Measurements from ENCODE around the gene LTBP1. TPM values are rescaled to one million over a fixed set of nuclear protein-coding genes. Genes with fewer than 3 reads are reported as not detected.

Gene LTBP1
- total RNA-seq, 3 donors from 2014 or later: 13.3 to 18.7 (median 17.4) TPM

GRCh38 chr2:33118651-33119050 is 171.9 kb downstream of the LTBP1 start:
- H3K27ac ChIP-seq: no peak overlapping the region
- DNase-seq (ENCODE audit: low spot score in 2 of 2): no peak
- H3K9me3 ChIP-seq: no peaks in the 10 kb centered on the region
- intact Hi-C loops (cut with DNase I; ENCODE audit: low total_unique reads): no loop called here
- no peaks in the 10 kb centered on the region for H3K27me3 ChIP-seq
- H3K4me3 ChIP-seq: no peak overlapping the region
- H3K36me3 ChIP-seq: no peaks in the 10 kb centered on the region
- H3K4me1 ChIP-seq: no peaks in the 10 kb centered on the region
- TF ChIP-seq CTCF (IDR thresholded peaks at IDR 0.05): no peak
- no peak for TF ChIP-seq POLR2AphosphoS5 (IDR thresholded peaks at IDR 0.05)
- TF ChIP-seq POLR2A (IDR thresholded peaks at IDR 0.05): no peak

GRCh38 chr2:33121416-33121815 is 174.7 kb downstream of the LTBP1 start:
- H3K27ac ChIP-seq: no peak overlapping the region
- no peaks in the 10 kb centered on the region for H3K36me3 ChIP-seq
- TF ChIP-seq CTCF (IDR thresholded peaks at IDR 0.05) (no peak), POLR2AphosphoS5 (IDR thresholded peaks at IDR 0.05) (no peak), POLR2A (IDR thresholded peaks at IDR 0.05) (no peak)
- H3K4me3 ChIP-seq: no peak overlapping the region
- intact Hi-C loops (cut with DNase I; ENCODE audit: low total_unique reads): no loop called here
- no peaks in the 10 kb centered on the region for H3K27me3 ChIP-seq
- DNase-seq (ENCODE audit: low spot score in 2 of 2): no peak
- no peaks in the 10 kb centered on the region for H3K4me1 ChIP-seq
- no peaks in the 10 kb centered on the region for H3K9me3 ChIP-seq

- H3K27me3 ChIP-seq: no peaks in the 10 kb centered on the region
- TF ChIP-seq POLR2AphosphoS5 (IDR thresholded peaks at IDR 0.05): no peak
- no peak overlapping the region for H3K27ac ChIP-seq
- H3K4me3 ChIP-seq: no peak overlapping the region
- intact Hi-C loops (cut with DNase I; ENCODE audit: low total_unique reads): no loop called here
- no peak for DNase-seq (ENCODE audit: low spot score in 2 of 2)
- H3K4me1 ChIP-seq: no peaks in the 10 kb centered on the region
- no peaks in the 10 kb centered on the region for H3K36me3 ChIP-seq
- H3K9me3 ChIP-seq: no peaks in the 10 kb centered on the region
Measured at GRCh38 chr2:33121925-33122324, 175.2 kb downstream of the LTBP1 start.

- Histone ChIP-seq H3K27me3 (no peaks in the 10 kb centered on the region), H3K27ac (no peak overlapping the region)
Measured at GRCh38 chr2:33122726-33123125, 176.0 kb downstream of the LTBP1 start.

GRCh38 chr2:33123216-33123615 is 176.5 kb downstream of the LTBP1 start:
- Histone ChIP-seq H3K4me1 (no peaks in the 10 kb centered on the region), H3K36me3 (no peaks in the 10 kb centered on the region), H3K27me3 (no peaks in the 10 kb centered on the region), H3K9me3 (no peaks in the 10 kb centered on the region), H3K4me3 (no peak overlapping the region), H3K27ac (no peak overlapping the region)
- TF ChIP-seq POLR2AphosphoS5 (IDR thresholded peaks at IDR 0.05): no peak
- no peak for TF ChIP-seq CTCF (IDR thresholded peaks at IDR 0.05)
- TF ChIP-seq POLR2A (IDR thresholded peaks at IDR 0.05): no peak
- intact Hi-C loops (cut with DNase I; ENCODE audit: low total_unique reads): no loop called here
- no peak for DNase-seq (ENCODE audit: low spot score in 2 of 2)

More at GRCh38 chr2:33122726-33123125, 176.0 kb downstream of the LTBP1 start:
- H3K4me1 ChIP-seq: no peaks in the 10 kb centered on the region
- no peak overlapping the region for H3K4me3 ChIP-seq
- no peaks in the 10 kb centered on the region for H3K9me3 ChIP-seq
- DNase-seq (ENCODE audit: low spot score in 2 of 2): no peak
- intact Hi-C loops (cut with DNase I; ENCODE audit: low total_unique reads): no loop called here
- no peaks in the 10 kb centered on the region for H3K36me3 ChIP-seq
- TF ChIP-seq CTCF (IDR thresholded peaks at IDR 0.05) (no peak), POLR2A (IDR thresholded peaks at IDR 0.05) (no peak), POLR2AphosphoS5 (IDR thresholded peaks at IDR 0.05) (no peak)

- Histone ChIP-seq H3K36me3 (no peaks in the 10 kb centered on the region), H3K4me3 (no peak overlapping the region), H3K9me3 (no peaks in the 10 kb centered on the region), H3K27ac (no peak overlapping the region), H3K4me1 (no peaks in the 10 kb centered on the region), H3K27me3 (no peaks in the 10 kb centered on the region)
- intact Hi-C loops (cut with DNase I; ENCODE audit: low total_unique reads): no loop called here
- TF ChIP-seq POLR2A (IDR thresholded peaks at IDR 0.05): no peak
- no peak for TF ChIP-seq CTCF (IDR thresholded peaks at IDR 0.05)
- TF ChIP-seq POLR2AphosphoS5 (IDR thresholded peaks at IDR 0.05): no peak
- DNase-seq (ENCODE audit: low spot score in 2 of 2): no peak
Measured at GRCh38 chr2:33126552-33126951, 179.8 kb downstream of the LTBP1 start.

Measured in breast epithelium (tissue), 4 donors.